OCI-LY1 (cell line): ENCODE data around the gene EIF4EBP2.

Experiments
- EZH2 ChIP-seq: fragments of 200-600 bp; sonication (generic), shearing (Covaris generic); IDR thresholded peaks from 2 replicates; pipeline ENCODE4 v1.8.0; 2017; ENCODE audit warnings: borderline replicate concordance, mixed run types, mild to moderate bottlenecking, antibody characterized with exemption, low read length, moderate library complexity, mixed read lengths
- TF ChIP-seq, protein P1 (sequence below): fragments of 200-600 bp; sonication (generic), shearing (Covaris generic); IDR thresholded peaks from 2 replicates; pipeline ENCODE4 v1.5.1; 2017; ENCODE audit warnings: mild to moderate bottlenecking, antibody characterized with exemption, low read length, moderate library complexity, mixed read lengths

DNA sequence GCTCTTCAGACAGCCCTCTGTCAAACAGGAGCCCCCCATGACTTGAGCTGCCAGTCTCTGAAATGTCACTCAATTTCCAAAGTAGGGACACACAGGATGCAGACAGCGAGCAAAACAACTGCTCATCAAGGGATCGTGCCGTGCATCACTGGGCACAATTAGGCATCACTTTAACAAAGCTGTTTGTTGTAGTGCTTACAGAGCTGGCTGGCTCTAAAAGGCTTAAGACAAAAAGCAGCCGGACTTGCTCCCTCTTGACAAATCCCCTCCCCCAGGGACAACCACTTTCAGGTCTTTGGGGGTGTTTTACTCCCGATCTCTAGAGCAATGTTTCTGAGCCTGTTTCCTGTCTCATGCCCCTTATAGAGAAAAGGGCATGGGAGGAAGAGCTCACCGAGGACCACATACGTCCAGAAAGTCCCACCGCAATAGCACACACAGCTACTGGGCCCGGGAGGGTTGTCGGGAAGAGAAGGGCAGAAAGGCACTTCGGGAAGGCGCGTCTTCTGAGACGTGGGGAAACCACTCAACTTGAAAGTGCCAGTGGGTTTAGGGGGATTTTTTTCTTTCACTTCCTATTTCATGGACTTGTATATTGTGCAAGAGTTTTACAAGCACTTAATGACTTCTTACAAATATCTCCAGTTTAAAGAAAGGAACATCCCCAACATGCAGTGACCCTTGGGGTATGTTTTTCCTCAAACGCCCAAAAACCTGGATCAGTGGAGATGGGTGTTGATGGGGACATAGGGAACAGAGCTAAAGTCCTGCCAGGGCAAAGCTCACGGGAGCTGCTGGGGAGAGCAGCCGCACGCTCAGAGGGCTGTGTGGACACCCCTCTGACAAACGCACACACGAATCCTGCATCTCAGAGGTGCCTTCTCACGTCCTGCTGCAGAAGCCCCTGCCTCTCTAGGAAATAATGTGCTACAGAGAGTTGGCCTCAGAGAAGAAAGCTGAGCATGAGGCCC, 48.6 kb upstream of the EIF4EBP2 start:
- TF ChIP-seq, protein P1, sequence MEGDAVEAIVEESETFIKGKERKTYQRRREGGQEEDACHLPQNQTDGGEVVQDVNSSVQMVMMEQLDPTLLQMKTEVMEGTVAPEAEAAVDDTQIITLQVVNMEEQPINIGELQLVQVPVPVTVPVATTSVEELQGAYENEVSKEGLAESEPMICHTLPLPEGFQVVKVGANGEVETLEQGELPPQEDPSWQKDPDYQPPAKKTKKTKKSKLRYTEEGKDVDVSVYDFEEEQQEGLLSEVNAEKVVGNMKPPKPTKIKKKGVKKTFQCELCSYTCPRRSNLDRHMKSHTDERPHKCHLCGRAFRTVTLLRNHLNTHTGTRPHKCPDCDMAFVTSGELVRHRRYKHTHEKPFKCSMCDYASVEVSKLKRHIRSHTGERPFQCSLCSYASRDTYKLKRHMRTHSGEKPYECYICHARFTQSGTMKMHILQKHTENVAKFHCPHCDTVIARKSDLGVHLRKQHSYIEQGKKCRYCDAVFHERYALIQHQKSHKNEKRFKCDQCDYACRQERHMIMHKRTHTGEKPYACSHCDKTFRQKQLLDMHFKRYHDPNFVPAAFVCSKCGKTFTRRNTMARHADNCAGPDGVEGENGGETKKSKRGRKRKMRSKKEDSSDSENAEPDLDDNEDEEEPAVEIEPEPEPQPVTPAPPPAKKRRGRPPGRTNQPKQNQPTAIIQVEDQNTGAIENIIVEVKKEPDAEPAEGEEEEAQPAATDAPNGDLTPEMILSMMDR = no peak
- TF ChIP-seq EZH2 = no peak
